Activated CD8-positive, alpha-beta memory T cell treated with anti-CD3 and anti-CD28 coated beads for 24 hours (primary cell): ENCODE results near the gene TBX1.

ENCODE experiments used
- DNase-seq: peaks from one replicate; pipeline ENCODE4 v3.0.0-alpha.2; 2020

Gene TBX1

DNA sequence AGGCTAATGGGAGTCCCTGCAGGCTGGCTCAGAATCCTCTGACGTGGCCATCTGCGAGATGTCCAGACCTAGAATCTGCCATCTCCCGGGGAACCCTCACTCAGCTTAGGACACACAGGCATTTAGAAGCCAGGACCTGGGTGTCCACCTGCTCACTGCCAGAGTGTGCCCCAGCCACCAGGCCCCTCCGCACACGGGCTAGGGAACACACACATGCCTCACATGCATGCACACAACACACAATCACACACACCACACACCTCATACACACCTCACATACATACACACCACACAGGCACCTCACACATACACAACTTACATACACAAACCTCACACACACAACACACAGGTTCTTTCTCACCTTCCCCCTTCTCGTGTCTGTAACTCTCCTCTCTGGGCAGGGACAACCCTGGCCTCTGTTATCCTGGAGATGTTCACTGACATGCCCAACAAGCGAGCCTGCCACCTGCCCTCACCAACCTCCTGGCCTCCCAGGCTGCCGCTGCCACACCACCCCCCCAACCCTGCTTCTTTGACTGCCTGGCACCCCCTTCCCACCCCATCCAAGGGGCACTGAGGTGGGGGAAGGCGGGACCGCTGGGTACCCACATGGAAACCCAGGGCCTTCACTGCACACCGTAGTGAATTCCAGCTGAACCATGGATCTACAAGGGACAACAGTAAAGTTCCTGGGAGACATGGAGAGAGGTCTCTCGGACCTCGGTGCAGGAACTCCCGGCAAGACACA, 56.0 kb downstream of the TBX1 start:
- no peak for DNase-seq
